GM12878 (cell line): ENCODE data around the gene CLINT1. TPM values are rescaled to one million over a fixed set of nuclear protein-coding genes. Genes with fewer than 3 reads are reported as not detected.

Experiments used
- ATF2 ChIP-seq: IDR thresholded peaks from 2 replicates; pipeline ENCODE4 v1.6.1; 2012; ENCODE audit warnings: low read length, inconsistent platforms
- BACH1 ChIP-seq: fragments of 450-650 bp; IDR thresholded peaks from 2 replicates; pipeline ENCODE4 v1.6.1; 2017; ENCODE audit warnings: mild to moderate bottlenecking, borderline replicate concordance
- JUND ChIP-seq: IDR thresholded peaks from 2 replicates; pipeline ENCODE4 v1.6.1; 2012; ENCODE audit warnings: low read depth, mild to moderate bottlenecking, low read length, improper control_type of control experiment, moderate library complexity
- KLF5 ChIP-seq: fragments of 450-650 bp; IDR thresholded peaks from 2 replicates; pipeline ENCODE4 v1.6.1; 2014; ENCODE audit warnings: mild to moderate bottlenecking; ENCODE audit not compliant: partially characterized antibody
- MLLT1 ChIP-seq: fragments of 450-650 bp; IDR thresholded peaks from 2 replicates; pipeline ENCODE4 v1.6.1; 2016; ENCODE audit warnings: mild to moderate bottlenecking
- RAD51 ChIP-seq: fragments of 450-650 bp; IDR thresholded peaks from 2 replicates; pipeline ENCODE4 v1.6.1; 2016; ENCODE audit warnings: moderate library complexity, mild to moderate bottlenecking, inconsistent platforms
- RFX5 ChIP-seq: IDR thresholded peaks from 2 replicates; pipeline ENCODE4 v1.6.1; 2011; ENCODE audit warnings: low read depth, low read length, improper control_type of control experiment
- SMARCA5 ChIP-seq: fragments of 450-650 bp; IDR thresholded peaks from 2 replicates; pipeline ENCODE4 v1.6.1; 2017; ENCODE audit warnings: mild to moderate bottlenecking
- SUPT20H ChIP-seq: IDR thresholded peaks from 2 replicates; pipeline ENCODE4 v1.6.1; 2011; ENCODE audit warnings: low read depth, mild to moderate bottlenecking, low read length, moderate library complexity, borderline replicate concordance; ENCODE audit not compliant: control insufficient read depth
- SUZ12 ChIP-seq: fragments of 200-600 bp; sonication (generic); IDR thresholded peaks from one replicate; pipeline ENCODE4 v1.6.1; 2018; ENCODE audit warnings: antibody characterized with exemption, mild to moderate bottlenecking; ENCODE audit not compliant: unreplicated experiment
- TCF12 ChIP-seq: IDR thresholded peaks from 2 replicates; pipeline ENCODE4 v1.6.1; 2011; ENCODE audit warnings: low read depth, mild to moderate bottlenecking, low read length
- WRNIP1 ChIP-seq: IDR thresholded peaks from 2 replicates; pipeline ENCODE4 v1.6.1; 2011; ENCODE audit warnings: low read depth, low read length, improper control_type of control experiment, borderline replicate concordance
- ZNF217 ChIP-seq: fragments of 450-650 bp; IDR thresholded peaks from 2 replicates; pipeline ENCODE4 v1.6.1; 2017; ENCODE audit warnings: antibody characterized with exemption, mild to moderate bottlenecking
- polyA plus RNA-seq, 11 experiments: library from polyadenylated mRNA; depleted of rRNA in 4 of 11; unstranded in 6 of 11; stranded (reverse) in 5 of 11; fragments of >200 nt; fragmentation: Nextera tagmentation in 4 of 11; fragmentation: Illumina TruSeq in 1 of 11; extraction: Ambion mirVana in 4 of 11; extraction: Trizol in 1 of 11; gene quantifications; 1 replicate in 1 of 11; 2 replicates in 10 of 11; pipeline versions ENCODE4 v1.2.1 to v1.2.3, GENCODE V29; 2011 to 2016; ENCODE audit warnings: inconsistent platforms in 2 of 11, missing spikeins in 2 of 11, low read depth in 1 of 11
- total RNA-seq, 4 experiments: library from RNA; depleted of rRNA in 3 of 4; stranded (reverse); fragments of >200 nt in 3 of 4; fragmentation: Illumina TruSeq in 1 of 4; extraction: Trizol in 1 of 4; gene quantifications; 2 replicates each; pipeline versions ENCODE4 v1.2.1 to v1.2.3, GENCODE V29; 2013 to 2021

CLINT1 gene
- total and polyA plus RNA-seq, 10 of the 15 experiments (the other 5 are each of a cell fraction or from before 2014, with no cell fraction given) = 30.0 to 136 (median 105) TPM

- no peak for TF ChIP-seq BACH1
- TF ChIP-seq ZNF217 = no peak
- no peak for TF ChIP-seq RFX5
- no peak for TF ChIP-seq TCF12
- no peak for TF ChIP-seq SUPT20H
- no peak for TF ChIP-seq WRNIP1
- no peak for TF ChIP-seq MLLT1
- no peak for TF ChIP-seq RAD51
- TF ChIP-seq KLF5 = no peak
- TF ChIP-seq JUND = no peak
- TF ChIP-seq SMARCA5 = no peak
- TF ChIP-seq SUZ12 = no peak
- no peak for TF ChIP-seq ATF2
Measured at GRCh38 chr5:157748760-157749461, 110.0 kb downstream of the CLINT1 start (continued).
